Measurements from ENCODE around the gene NDUFS3. TPM values are rescaled to one million over a fixed set of nuclear protein-coding genes. Genes with fewer than 3 reads are reported as not detected.
"Not testable (repeated sequence)": the region's sequence is repeated elsewhere in the genome, so short reads cannot be mapped to it uniquely, and the experiment has no call there.

NDUFS3 gene
- total RNA-seq (100 to 1,000 TPM in 2 of 4 donors, 10 to 100 TPM in 2; 74.4 to 106 (median 91.7) TPM), polyA plus RNA-seq (100 to 1,000 TPM; 229 to 323 (median 268) TPM)

DNA sequence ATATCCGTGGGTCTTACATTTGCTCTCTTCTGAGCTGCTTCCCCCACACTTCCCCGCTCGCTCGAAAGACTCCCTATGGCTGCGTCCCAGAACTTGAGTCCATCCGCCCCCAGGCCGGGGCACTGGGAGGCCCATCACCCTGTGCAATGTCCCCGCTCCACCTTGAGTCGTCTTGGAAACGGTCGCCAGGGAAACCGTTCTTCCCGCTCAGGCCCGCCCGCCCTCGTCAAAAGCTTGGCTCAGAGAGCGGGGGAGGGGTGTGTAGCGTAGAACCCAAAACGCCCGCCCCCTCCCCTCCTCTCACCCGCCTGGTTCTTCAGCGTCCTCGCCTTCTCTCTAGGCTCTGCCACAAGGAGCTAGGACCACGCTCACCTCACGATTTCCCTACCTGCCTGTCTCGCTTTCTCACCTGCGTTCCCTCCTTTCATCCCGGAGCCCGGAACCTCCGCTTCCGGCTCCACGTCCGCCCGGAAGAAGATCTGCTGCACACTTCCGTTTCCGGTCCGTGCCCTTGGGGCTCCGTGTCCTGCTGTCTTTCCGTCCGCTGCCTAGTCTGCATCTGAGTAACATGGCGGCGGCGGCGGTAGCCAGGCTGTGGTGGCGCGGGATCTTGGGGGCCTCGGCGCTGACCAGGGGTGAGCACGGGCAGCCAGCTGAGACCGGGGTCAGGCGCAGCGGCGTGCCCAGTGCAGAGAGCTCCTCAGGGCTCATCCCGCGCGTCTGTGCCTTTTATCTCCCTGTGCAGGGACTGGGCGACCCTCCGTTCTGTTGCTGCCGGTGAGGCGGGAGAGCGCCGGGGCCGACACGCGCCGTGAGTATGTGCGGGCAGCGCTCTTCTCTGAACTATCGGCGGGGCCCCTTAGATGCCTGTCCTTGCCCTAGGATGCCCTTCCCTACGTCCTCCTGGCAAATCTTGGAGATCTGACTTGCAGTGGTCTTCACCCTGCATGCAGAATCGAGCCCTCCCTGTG, at the start of gene NDUFS3, which contains the start of gene KBTBD4:
Gene NDUFS3, plus strand, starts transcription at position 551 of the 971 bp plus-strand sequence. Its CDS starts 18 bp downstream, at position 569.
Gene KBTBD4, minus strand, starts transcription at position 447 of the 971 bp plus-strand sequence. Its CDS starts 19 bp downstream, at position 428.
- intact Hi-C loops (cut with DNase I) = loop anchor here (5.0 kb wide), 1 partner anchor 172 kb away; the partner anchor contains the start of gene SLC39A13
- Histone ChIP-seq H3K36me3 (peaks cover 28 to 59% (median 37%) of the 10 kb centered on the region in 4 donors), H3K9me3 (no peaks in the 10 kb centered on the region)

GRCh38 chr11:47529951-47530350, 48.9 kb upstream of the NDUFS3 start:
- peaks cover 0 to 74% (median 67%) of the 10 kb centered on the region in 4 donors for H3K4me1 ChIP-seq
- H3K36me3 ChIP-seq = no peaks in the 10 kb centered on the region
- TF ChIP-seq CTCF (IDR thresholded peaks at IDR 0.05) (no peak), POLR2A (IDR thresholded peaks at IDR 0.05) (no peak), EP300 (IDR thresholded peaks at IDR 0.05) (no peak), POLR2AphosphoS5 (IDR thresholded peaks at IDR 0.05) (no peak)
- no peaks in the 10 kb centered on the region for H3K27me3 ChIP-seq
- intact Hi-C loops (cut with DNase I) = no loop called here
- no peaks in the 10 kb centered on the region for H3K9me3 ChIP-seq
- DNase-seq = no peak
- H3K4me3 ChIP-seq = no peak overlapping the region
- peak overlapping the region in 1 of 4 donors; percentile 75 for H3K27ac ChIP-seq
- 92 to 93% methylated on average over 4 of the region's 4 CpGs for WGBS, 2 donors

More for the DNA sequence above, at the start of gene NDUFS3, which contains the start of gene KBTBD4:
- peak; percentile 95 for DNase-seq
- WGBS, 2 donors = 0 to 1% methylated on average over 72 of the region's 72 CpGs
- peak within 1 kb of the TSS; percentile 87 to 90 (median 88) for H3K27ac ChIP-seq
- TF ChIP-seq POLR2A (IDR thresholded peaks at IDR 0.05) (peak; percentile 68 to 71), EP300 (IDR thresholded peaks at IDR 0.05) (peak in 1 of 4 donors; percentile 19), POLR2AphosphoS5 (IDR thresholded peaks at IDR 0.05) (peak; percentile 84 to 95 (median 90)), CTCF (IDR thresholded peaks at IDR 0.05) (no peak)
- H3K4me1 ChIP-seq = peaks cover 0 to 34% (median 26%) of the 10 kb centered on the region in 4 donors
- H3K4me3 ChIP-seq = peak within 1 kb of the TSS; percentile 93 to 97 (median 94)
- no peaks in the 10 kb centered on the region for H3K27me3 ChIP-seq

DNA sequence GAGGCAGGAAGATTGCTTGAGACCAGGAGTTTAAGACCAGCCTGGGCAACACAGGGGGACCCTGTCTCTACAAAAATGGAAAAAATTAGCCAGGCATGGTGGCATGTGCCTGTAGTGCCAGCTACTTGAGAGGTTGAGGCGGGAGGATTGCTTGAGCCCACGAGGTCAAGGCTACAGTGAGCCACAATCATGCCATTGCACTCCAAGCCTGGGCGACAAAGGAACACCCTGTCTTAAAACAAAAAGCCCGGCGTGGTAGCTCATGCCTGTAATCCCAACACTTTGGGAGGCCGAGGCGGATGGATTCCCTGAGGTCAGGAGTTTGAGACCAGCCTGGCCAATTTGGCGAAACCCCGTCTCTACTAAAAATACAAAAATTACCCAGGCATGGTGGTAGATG, 48.2 kb upstream of the NDUFS3 start:
- H3K9me3 ChIP-seq; H3K27me3 ChIP-seq; H3K4me3 ChIP-seq; H3K36me3 ChIP-seq; DNase-seq; intact Hi-C loops (cut with DNase I): not testable (repeated sequence)
- peaks cover 0 to 74% (median 63%) of the 10 kb centered on the region in 4 donors for H3K4me1 ChIP-seq
- peak overlapping the region; percentile 18 to 75 (median 25) for H3K27ac ChIP-seq
- WGBS, 2 donors = 89 to 93% methylated on average over 9 of the region's 9 CpGs

- Histone ChIP-seq H3K27ac (peak overlapping the region in 2 of 4 donors; percentile 65 to 75), H3K4me3 (no peak overlapping the region), H3K27me3 (no peaks in the 10 kb centered on the region), H3K4me1 (peaks cover 0 to 76% (median 63%) of the 10 kb centered on the region in 4 donors), H3K9me3 (no peaks in the 10 kb centered on the region), H3K36me3 (no peaks in the 10 kb centered on the region)
- intact Hi-C loops (cut with DNase I) = no loop called here
- TF ChIP-seq CTCF (IDR thresholded peaks at IDR 0.05) = no peak
- no peak for TF ChIP-seq POLR2A (IDR thresholded peaks at IDR 0.05)
- no peak for TF ChIP-seq POLR2AphosphoS5 (IDR thresholded peaks at IDR 0.05)
- no peak for TF ChIP-seq EP300 (IDR thresholded peaks at IDR 0.05)
- no peak for DNase-seq
- 80 to 81% methylated on average over 3 of the region's 3 CpGs for WGBS, 2 donors
These were observed 47.2 kb upstream of the NDUFS3 start for GRCh38 chr11:47531666-47532065.
